GM19455 (cell line): ENCODE data around the gene ARL5C.
A peak's percentile ranks its signal among the peaks of the same experiment; 100 is the strongest.
"Not testable (repeated sequence)": the region's sequence is repeated elsewhere in the genome, so short reads cannot be mapped to it uniquely, and the experiment has no call there.

Experiments
- ATAC-seq: cut with Tn5 transposase; IDR thresholded peaks from one replicate; pipeline ENCODE4 v1.9.1; 2021; ENCODE audit not compliant: unreplicated experiment

Gene ARL5C

DNA sequence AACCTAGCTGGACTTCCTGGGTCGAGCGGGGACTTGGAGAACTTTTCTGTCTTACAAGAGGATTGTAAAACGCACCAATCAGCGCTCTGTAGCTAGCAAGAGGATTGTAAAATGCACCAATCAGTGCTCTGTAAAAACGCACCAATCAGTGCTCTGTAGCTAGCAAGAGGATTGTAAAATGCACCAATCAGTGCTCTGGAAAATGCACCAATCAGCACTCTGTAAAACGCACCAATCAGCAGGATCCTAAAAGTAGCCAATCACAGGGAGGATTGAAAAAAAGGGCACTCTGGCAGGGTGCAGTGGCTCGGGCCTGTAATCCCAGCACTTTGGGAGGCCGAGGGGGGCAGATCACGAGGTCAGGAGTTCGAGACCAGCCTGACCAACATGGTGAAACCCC is 2.5 kb upstream of the ARL5C start:
- ATAC-seq, result not testable (repeated sequence)

DNA sequence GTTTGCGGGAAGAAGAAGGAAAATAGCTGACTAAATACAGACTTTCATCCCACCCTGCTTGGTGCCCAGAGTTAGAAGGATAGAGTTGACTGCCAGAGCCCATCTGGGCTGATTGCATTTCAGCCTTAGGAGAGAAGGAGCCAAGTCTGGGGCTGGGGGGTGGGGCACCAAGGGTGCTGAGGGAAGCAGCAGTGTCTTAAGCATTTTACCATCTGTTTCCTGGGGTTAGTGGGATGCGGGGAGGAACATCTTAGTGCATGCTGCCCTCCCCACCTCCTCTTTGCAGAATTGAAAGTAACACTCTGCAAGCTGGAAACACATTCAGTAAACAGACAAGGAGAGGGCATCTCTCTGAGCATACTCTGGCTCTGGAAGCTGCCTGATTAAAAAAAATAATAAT is 1.5 kb upstream of the ARL5C start:
- ATAC-seq, result no peak

- ATAC-seq, result no peak
Measured at GRCh38 chr17:39166437-39167335, 725 bp upstream of the ARL5C start.

GRCh38 chr17:39165178-39165840 is 652 bp downstream of the ARL5C start:
- no peak for ATAC-seq

DNA sequence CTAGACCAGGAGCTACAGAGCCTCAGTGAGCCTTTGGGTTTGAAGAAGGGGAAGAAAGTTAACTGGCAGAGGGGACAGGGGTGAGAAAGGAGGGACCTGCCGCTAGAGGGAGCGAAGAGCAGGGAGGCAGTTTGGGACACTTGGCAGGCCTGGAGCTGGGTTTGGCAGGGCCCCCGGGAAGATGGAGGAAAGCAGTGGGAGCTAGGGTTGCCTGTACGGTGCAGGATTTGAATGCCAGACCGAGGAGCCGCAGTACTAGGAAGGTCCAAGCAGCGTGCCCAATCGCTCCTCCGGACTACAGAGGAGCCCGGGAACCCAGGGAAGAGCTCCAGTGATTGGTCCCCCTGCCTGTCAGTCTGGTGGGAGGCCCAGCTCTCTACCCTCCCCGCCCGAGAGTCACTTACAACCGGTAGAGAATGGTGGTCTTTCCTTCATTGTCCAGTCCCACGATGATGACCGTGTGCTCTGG is 1.3 kb downstream of the ARL5C start:
- ATAC-seq, result peak; percentile 80

- ATAC-seq, result no peak
Measured at GRCh38 chr17:39161962-39162361, 4.0 kb downstream of the ARL5C start.

DNA sequence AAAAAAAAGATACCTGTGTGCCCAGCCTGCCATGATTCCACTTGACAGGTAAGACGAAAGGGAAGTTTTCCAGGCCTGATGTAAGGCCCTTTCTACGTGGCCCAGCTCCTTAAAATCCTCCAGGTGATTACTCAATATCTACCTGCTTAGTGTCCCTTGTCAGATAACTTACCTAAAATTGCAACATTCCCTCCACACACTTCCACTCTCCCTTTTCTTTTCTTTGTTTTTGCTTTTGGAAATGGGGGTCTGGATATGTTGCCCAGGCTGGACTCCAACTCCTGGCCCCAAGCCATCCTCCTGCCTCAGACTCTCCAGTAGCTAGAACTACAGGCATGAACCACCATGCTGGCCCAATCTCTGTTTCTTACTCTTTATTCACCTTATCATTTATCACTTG is 7.3 kb downstream of the ARL5C start:
- no peak for ATAC-seq

- ATAC-seq, result no peak
Measured at GRCh38 chr17:39156491-39156890, 9.5 kb downstream of the ARL5C start.

DNA sequence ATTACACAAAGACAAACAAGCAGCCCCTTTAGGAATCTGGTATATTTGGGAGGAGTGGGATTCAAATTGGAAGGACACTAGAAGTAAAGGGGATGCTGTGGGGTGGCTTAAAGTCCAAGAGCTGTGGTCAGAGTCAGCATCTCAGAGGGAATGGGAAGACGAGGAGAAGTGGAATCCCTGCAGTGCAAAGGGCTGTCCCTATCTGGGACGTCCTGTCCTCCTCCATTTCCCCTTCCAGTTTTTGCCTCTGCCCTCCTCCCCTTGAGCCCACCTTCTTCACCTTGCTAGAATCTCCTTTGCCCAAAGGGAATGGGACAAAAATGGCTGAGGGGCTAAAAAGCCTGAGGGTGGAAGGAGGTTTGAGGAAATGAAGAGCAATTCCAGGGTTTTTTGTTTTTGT is 10.3 kb downstream of the ARL5C start:
- ATAC-seq, result no peak

DNA sequence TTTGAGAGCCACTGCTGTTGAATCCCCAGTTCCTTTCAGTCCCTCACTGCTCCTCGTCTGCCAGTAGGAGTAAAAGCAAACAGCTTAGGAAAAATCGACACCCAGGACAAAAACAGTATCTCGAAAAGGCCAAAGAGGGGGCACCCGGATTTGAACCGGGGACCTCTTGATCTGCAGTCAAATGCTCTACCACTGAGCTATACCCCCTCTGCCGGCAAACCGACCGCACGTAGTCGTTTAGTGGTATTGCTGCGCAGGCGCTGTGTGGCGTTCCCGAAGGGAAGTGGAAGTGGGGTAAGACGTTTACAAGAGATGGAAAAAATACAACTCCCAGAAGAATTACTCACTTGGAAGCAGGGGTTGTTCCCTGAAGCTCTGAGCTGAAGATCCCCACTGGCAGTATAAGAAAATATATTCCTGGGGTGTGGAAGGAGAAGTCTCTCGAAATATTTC is 12.3 kb downstream of the ARL5C start:
- peak; percentile 40 for ATAC-seq

GRCh38 chr17:39151943-39152818 is 13.8 kb downstream of the ARL5C start:
- no peak for ATAC-seq

- ATAC-seq, result no peak
Measured at GRCh38 chr17:39151150-39151942, 14.6 kb downstream of the ARL5C start, which contains the start of gene PLXDC1. Gene PLXDC1, minus strand, starts transcription at chr17:39151637. Its CDS starts 200 bp downstream, at chr17:39151437.

- no peak for ATAC-seq
Measured at GRCh38 chr17:39150795-39151149, 15.2 kb downstream of the ARL5C start.

GRCh38 chr17:39150104-39150634 is 15.8 kb downstream of the ARL5C start:
- no peak for ATAC-seq

DNA sequence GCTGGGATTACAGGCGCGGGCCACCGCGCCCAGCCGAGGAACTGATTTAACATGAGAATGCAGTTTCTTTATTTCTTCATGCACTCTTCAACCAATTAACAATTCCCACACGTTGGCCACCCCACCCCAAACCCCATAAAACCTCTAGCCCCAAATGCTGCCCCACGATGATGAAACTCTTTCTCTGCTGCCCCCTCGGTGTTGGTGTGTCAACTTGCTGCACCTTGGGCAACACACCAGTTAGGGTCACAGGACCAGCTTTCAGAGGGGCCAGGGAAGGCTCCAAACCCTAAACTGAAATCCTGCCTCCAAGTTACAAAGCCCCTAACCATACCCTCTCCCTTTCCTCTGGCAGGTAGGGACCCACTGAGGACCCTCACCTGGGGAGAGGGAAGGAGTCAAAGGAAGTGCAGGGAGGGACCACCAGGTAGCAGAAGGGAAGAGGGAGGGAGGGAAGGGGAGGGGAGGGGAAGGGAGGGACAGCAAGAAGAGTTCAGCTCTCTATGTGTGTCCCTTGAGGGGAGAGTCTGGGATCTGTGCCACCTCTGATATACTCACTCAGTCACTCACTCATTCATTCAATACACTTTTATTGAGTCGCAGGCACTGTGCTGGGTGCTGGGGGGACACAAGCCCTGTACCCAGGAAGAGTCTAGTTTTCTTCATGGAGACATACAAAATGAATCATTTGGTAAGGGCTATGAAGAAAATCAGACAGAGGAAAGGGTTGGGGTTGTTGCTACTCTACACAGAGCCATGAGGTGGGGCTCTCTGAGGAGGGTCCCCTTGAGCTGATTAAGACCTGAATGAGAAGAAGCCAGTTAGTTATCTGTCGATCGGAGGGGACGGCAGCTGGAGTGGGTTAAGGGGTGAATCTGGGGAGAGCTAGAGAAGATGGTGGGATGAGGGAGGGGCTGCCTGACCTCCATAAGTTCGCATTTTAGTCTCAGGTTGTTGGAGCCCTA is 18.5 kb downstream of the ARL5C start:
- ATAC-seq, result no peak

DNA sequence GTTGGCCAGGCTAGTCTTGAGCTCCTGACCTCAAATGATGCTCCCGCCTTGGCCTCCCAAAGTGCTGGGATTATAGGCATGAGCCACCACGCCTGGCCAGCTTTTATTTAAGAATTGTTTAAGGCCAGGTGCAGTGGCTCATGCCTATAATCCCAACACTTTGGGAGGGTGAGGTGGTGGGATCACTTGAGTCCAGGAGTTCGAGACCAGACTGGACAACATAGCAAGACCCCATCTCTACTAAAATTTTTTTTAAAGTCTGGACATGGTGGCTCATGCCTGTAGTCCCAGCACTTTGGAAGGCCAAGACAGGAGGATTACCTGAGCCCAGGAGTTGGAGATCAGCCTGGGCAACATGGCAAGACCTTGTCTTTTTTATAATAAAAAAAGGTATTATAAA is 19.7 kb downstream of the ARL5C start:
- ATAC-seq, result no peak

GRCh38 chr17:39145143-39145542 is 20.8 kb downstream of the ARL5C start:
- no peak for ATAC-seq

DNA sequence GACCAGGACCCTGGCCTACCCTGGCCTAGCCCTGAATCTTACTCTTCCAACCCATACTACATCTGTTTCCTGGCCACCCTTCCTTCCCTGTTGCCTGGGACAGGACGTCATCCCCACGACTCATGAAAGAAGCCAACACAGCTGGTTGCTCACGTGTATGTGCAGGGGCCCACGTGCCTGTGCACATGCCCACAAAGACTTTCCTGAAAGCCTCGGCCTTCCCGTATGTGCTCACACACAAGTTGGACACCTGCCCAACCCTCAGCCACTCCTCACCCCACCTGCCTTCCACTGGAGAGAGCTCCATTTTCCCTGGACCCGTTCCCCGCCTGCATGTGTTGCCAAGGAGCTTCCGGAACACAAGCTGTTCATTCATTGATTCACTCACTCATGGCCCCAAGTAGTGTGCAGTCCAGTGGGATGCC is 21.5 kb downstream of the ARL5C start:
- ATAC-seq, result no peak

DNA sequence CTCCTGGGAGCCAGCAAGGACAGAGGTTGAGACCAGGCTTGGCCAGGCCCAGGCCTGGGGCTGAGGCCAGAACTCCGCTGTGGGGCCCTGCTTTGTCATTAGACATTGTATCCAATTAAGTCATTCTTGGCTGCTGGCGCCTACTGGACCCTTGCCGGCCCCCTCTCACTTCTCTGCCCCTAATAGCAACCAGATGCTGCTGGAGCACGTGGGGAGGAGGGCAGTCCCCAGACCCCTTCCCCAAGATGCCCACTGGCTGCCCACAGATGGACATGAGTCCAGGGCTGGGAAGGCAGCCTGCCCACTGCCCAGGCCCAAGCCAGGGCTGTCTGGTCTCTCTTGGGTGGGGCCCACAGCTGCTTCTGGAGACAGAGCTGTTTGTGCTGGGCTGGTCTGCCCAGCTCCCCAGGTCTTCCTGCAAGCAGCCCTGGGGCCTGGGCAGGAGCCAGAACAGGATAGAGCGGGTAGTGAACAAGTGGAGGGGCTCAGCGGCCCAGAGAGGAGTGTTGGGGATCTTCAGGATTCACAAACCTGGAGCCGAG is 22.3 kb downstream of the ARL5C start:
- ATAC-seq, result no peak
